Suprapubic skin (tissue), 3 donors: Measurements from ENCODE around the gene NQO1.

Experiments used
- POLR2AphosphoS5 ChIP-seq, 3 donors: sonication (generic); formaldehyde crosslinking; IDR thresholded peaks; one replicate each; pipeline ENCODE4 v1.6.1; 2017; ENCODE audit warnings: antibody characterized with exemption in 3 of 3
- TF ChIP-seq, protein P1 (sequence below), 2 donors: fragments of 200-600 bp in 1 of 2; fragments of 450-650 bp in 1 of 2; sonication (generic) in 1 of 2; IDR thresholded peaks; one replicate each; pipeline ENCODE4 v1.5.1; 2016 to 2019; ENCODE audit warnings: antibody characterized with exemption in 2 of 2, mild to moderate bottlenecking in 1 of 2, moderate library complexity in 1 of 2

DNA sequence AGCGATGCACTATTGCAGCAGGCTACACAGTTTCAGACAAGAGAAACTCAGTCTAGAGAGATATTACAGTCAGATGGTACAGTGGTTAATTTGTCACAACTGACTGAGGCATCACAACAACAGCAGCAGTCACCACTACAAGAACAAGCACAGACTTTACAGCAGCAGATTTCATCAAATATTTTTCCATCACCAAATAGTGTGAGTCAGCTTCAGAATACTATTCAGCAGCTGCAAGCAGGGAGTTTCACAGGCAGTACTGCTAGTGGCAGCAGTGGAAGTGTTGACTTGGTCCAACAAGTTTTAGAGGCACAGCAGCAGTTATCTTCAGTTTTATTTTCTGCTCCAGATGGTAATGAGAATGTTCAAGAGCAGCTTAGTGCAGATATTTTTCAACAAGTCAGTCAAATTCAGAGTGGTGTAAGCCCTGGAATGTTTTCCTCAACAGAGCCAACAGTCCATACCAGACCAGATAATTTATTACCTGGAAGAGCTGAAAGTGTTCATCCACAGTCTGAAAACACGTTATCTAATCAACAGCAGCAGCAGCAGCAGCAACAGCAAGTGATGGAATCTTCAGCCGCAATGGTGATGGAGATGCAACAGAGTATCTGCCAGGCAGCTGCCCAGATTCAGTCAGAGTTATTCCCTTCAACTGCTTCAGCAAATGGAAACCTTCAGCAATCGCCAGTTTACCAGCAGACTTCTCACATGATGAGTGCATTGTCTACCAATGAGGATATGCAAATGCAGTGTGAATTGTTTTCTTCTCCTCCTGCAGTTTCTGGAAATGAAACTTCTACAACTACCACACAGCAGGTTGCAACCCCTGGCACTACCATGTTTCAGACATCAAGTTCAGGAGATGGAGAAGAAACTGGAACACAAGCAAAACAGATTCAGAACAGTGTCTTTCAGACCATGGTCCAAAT, 34.1 kb downstream of the NQO1 start:
- TF ChIP-seq, protein P1, sequence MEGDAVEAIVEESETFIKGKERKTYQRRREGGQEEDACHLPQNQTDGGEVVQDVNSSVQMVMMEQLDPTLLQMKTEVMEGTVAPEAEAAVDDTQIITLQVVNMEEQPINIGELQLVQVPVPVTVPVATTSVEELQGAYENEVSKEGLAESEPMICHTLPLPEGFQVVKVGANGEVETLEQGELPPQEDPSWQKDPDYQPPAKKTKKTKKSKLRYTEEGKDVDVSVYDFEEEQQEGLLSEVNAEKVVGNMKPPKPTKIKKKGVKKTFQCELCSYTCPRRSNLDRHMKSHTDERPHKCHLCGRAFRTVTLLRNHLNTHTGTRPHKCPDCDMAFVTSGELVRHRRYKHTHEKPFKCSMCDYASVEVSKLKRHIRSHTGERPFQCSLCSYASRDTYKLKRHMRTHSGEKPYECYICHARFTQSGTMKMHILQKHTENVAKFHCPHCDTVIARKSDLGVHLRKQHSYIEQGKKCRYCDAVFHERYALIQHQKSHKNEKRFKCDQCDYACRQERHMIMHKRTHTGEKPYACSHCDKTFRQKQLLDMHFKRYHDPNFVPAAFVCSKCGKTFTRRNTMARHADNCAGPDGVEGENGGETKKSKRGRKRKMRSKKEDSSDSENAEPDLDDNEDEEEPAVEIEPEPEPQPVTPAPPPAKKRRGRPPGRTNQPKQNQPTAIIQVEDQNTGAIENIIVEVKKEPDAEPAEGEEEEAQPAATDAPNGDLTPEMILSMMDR (IDR thresholded peaks at IDR 0.05), result no peak
- no peak for TF ChIP-seq POLR2AphosphoS5 (IDR thresholded peaks at IDR 0.05)
